K562 (cell line): ENCODE measurements around the gene MICAL2.

Experiments used
- CEBPB ChIP-seq: fragments of 450-650 bp; IDR thresholded peaks from 2 replicates; pipeline ENCODE4 v1.6.1; 2016; ENCODE audit warnings: missing genetic modification characterization, missing compliant biosample characterization
- CTCF ChIP-seq, 3 experiments: IDR thresholded peaks in 2 of 3; conservative IDR thresholded peaks in 1 of 3; 2 replicates each; pipeline ENCODE4 v1.5.1; 2011 to 2012; ENCODE audit warnings: low read length in 3 of 3, mild to moderate bottlenecking in 3 of 3, control low read depth in 2 of 3, improper control_type of control experiment in 1 of 3, inconsistent platforms in 1 of 3, low read depth in 1 of 3, mixed read lengths in 1 of 3, moderate library complexity in 1 of 3; ENCODE audit not compliant: insufficient read depth in 2 of 3
- POLR2A ChIP-seq: fragments of 450-650 bp; conservative IDR thresholded peaks from 2 replicates; pipeline ENCODE4 v1.6.1; 2016
- POLR2AphosphoS5 ChIP-seq: IDR thresholded peaks from 2 replicates; pipeline ENCODE4 v1.6.1; 2011; ENCODE audit warnings: mild to moderate bottlenecking, low read depth, low read length, moderate library complexity; ENCODE audit not compliant: control insufficient read depth, insufficient read depth
- PRMT5 ChIP-seq: sonication (generic); formaldehyde crosslinking; IDR thresholded peaks from 2 replicates; pipeline ENCODE4 v1.5.0; 2020; ENCODE audit warnings: missing genetic modification reagents
- PTRF ChIP-seq: fragments of 450-650 bp; IDR thresholded peaks from 2 replicates; pipeline ENCODE4 v1.6.1; 2016; ENCODE audit warnings: mild to moderate bottlenecking, missing genetic modification characterization, missing compliant biosample characterization
- SMC3 ChIP-seq: conservative IDR thresholded peaks from 2 replicates; pipeline ENCODE4 v1.6.1; 2011; ENCODE audit warnings: low read depth, low read length, improper control_type of control experiment; ENCODE audit not compliant: insufficient read depth
- TCF7L2 ChIP-seq: fragments of 150-350 bp; IDR thresholded peaks from 2 replicates; pipeline ENCODE4 v1.6.1; 2016; ENCODE audit warnings: low read depth, mild to moderate bottlenecking, low read length, moderate library complexity
- ZEB2 ChIP-seq: fragments of 450-650 bp; IDR thresholded peaks from 2 replicates; pipeline ENCODE4 v1.6.1; 2016
- ZKSCAN8 ChIP-seq: fragments of 200-800 bp; sonication (Bioruptor generic); IDR thresholded peaks from 2 replicates; pipeline ENCODE4 v1.6.1; 2016; ENCODE audit warnings: missing genetic modification characterization, missing compliant biosample characterization
- ZNF398 ChIP-seq: fragments of 250-450 bp; sonication (Bioruptor Pico); IDR thresholded peaks from 2 replicates; pipeline ENCODE4 v1.8.0; 2021; ENCODE audit warnings: moderate library complexity, mild to moderate bottlenecking, inconsistent platforms
- TF ChIP-seq, protein P1 (sequence below), 2 experiments: fragments of 450-650 bp in 1 of 2; sonication (generic) in 1 of 2; formaldehyde crosslinking in 1 of 2; IDR thresholded peaks in 1 of 2; conservative IDR thresholded peaks in 1 of 2; 2 replicates each; pipeline versions ENCODE4 v1.6.1 to v1.8.1; 2016 to 2023; ENCODE audit warnings: mild to moderate bottlenecking in 2 of 2, moderate library complexity in 2 of 2, inconsistent platforms in 1 of 2, missing genetic modification reagents in 1 of 2

DNA sequence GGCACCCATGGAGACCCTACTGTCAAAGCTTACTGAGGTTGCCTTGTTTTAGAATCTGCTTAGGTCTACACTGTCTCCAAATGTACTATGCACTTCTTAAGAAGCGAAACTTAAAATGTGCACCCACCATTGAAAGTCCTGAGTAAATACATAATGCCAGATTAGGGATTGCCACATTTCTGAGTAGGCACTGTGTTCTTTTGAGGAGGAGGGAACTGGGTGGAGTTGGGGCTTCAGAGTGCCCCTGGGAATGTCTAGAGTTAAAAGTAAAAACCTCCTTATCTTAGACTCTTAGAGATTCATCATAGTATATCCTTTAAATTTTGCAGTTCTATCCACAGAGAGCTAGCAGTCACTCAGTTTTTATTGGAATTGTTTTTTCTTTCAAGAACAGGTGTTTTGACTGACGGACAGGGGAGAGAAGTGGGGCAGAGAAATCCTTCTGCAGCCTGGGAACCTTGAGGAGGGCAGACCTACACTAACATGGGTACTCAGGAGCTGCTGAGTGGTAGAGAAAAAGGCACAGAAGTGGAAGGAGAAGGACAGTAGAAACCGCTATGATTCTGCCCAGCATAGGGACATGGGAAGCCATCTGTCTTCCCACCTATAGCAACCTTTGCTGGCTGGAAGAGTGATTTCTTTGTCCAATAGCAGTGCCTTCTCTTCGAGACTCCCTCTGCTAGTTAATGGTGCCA, 33.4 kb upstream of the MICAL2 start:
- TF ChIP-seq CTCF (IDR thresholded peaks at IDR 0.05 in 2 of 3, conservative IDR thresholded peaks at IDR 0.05 in 1 of 3; ENCODE audit: insufficient read depth in 2 of 3, low read depth in 1 of 3, low read length in 3 of 3) (no peak), ZKSCAN8 (CRISPR knock-in tag) (no peak), ZEB2 (no peak), ZNF398 (no peak), PRMT5 (no peak), POLR2A (no peak), CEBPB (tag) (no peak), TCF7L2 (no peak), POLR2AphosphoS5 (no peak), SMC3 (no peak), PTRF (tag) (no peak)
- TF ChIP-seq, protein P1, sequence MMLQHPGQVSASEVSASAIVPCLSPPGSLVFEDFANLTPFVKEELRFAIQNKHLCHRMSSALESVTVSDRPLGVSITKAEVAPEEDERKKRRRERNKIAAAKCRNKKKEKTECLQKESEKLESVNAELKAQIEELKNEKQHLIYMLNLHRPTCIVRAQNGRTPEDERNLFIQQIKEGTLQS (IDR thresholded peaks at IDR 0.05), result no peak
- TF ChIP-seq, protein P1 (CRISPR knock-in tag; conservative IDR thresholded peaks at IDR 0.05), result no peak
